K562 (cell line): Measurements from ENCODE around the gene RPL15. TPM values are rescaled to one million over a fixed set of nuclear protein-coding genes. Genes with fewer than 3 reads are reported as not detected.

ENCODE experiments used
- ATAC-seq: fragments of 200-7000 bp; cut with Tn5 transposase; 3 replicates; pipeline ENCODE4 v1.9.1; 2020; ENCODE audit warnings: moderate library complexity
- BruUV-seq: library from RNA; stranded (reverse); fragments of 400-500 nt; replicated peaks from 2 replicates; lab custom pipeline; 2021; lab: Mats Ljungman, UMichigan
- CTCF ChIA-PET: fragments of 300-600 bp; formaldehyde crosslinking; extraction: SDS; loops from one replicate; lab custom pipeline; 2021; ENCODE audit warnings: low intra/inter-chr PET ratio; lab: Yijun Ruan, JAX
- POLR2A ChIA-PET: fragments of 300-600, 350-650 bp; sonication (Branson Sonifier 250); formaldehyde crosslinking; extraction: SDS; loops from one replicate; lab custom pipeline; 2021; ENCODE audit warnings: antibody characterized with exemption, inconsistent platforms; lab: Yijun Ruan, JAX
- DNase-seq, 4 experiments: peaks; one replicate each; pipeline versions ENCODE4 v3.0.0 to v3.0.0-alpha.2; 2011 to 2018; ENCODE audit warnings: low spot score in 3 of 4, mixed read lengths in 3 of 4; ENCODE audit errors: extremely low read depth in 1 of 4
- FAIRE-seq: peaks from 2 replicates; lab custom pipeline; 2011; peaks lifted over from hg19 to GRCh38; lab: Jason Lieb, UNC
- H2AFZ ChIP-seq: 2 replicates; pipeline ENCODE4 v1.6.0; 2011; ENCODE audit warnings: low read depth, low read length, control low read depth, inconsistent platforms
- H3K27ac ChIP-seq: fragments of 200-600 bp; 3 replicates; pipeline ENCODE4 v1.8.0; 2011; ENCODE audit warnings: low read depth, mild to moderate bottlenecking, control low read depth, inconsistent platforms, low read length, moderate library complexity, mixed read lengths; ENCODE audit errors: extremely low read depth
- H3K27me3 ChIP-seq, 2 experiments: fragments of 300-600 bp in 1 of 2; 2 replicates in 1 of 2; 3 replicates in 1 of 2; pipeline versions ENCODE4 v1.6.0 to v1.8.0; 2011; ENCODE audit warnings: inconsistent platforms in 2 of 2, low read length in 2 of 2, mild to moderate bottlenecking in 1 of 2, mixed read lengths in 1 of 2, moderate library complexity in 1 of 2; ENCODE audit not compliant: control insufficient read depth in 2 of 2, insufficient read depth in 2 of 2
- H3K36me3 ChIP-seq: fragments of 300-600 bp; 3 replicates; pipeline ENCODE4 v1.8.0; 2011; ENCODE audit warnings: mild to moderate bottlenecking, low read length, inconsistent platforms; ENCODE audit not compliant: control insufficient read depth, insufficient read depth
- H3K4me1 ChIP-seq, 2 experiments: fragments of 200-600 bp in 1 of 2; replicated peaks in 1 of 2; 2 replicates in 1 of 2; 3 replicates in 1 of 2; pipeline versions ENCODE4 v1.5.1 to v1.8.0; 2011; ENCODE audit warnings: inconsistent platforms in 2 of 2, low read length in 2 of 2, mild to moderate bottlenecking in 1 of 2, mixed read lengths in 1 of 2, moderate library complexity in 1 of 2; ENCODE audit not compliant: control insufficient read depth in 2 of 2, insufficient read depth in 2 of 2
- H3K4me2 ChIP-seq: 2 replicates; pipeline ENCODE4 v1.6.1; 2011; ENCODE audit warnings: low read length, control low read depth, inconsistent platforms, mixed read lengths; ENCODE audit not compliant: insufficient read depth
- H3K4me3 ChIP-seq: fragments of 200-600 bp; sonication (generic), shearing (Covaris generic); 2 replicates; pipeline ENCODE4 v1.5.1; 2016; ENCODE audit warnings: control low read depth, inconsistent platforms
- H3K79me2 ChIP-seq: fragments of 200-600 bp; 3 replicates; pipeline ENCODE4 v1.8.0; 2011; ENCODE audit warnings: low read length, inconsistent platforms; ENCODE audit not compliant: control insufficient read depth, insufficient read depth
- H3K9ac ChIP-seq, 2 experiments: 2 replicates each; pipeline versions ENCODE4 v1.6.0 to v1.6.1; 2011; ENCODE audit warnings: low read depth in 2 of 2, low read length in 2 of 2, control low read depth in 1 of 2, inconsistent platforms in 1 of 2, mild to moderate bottlenecking in 1 of 2, mixed read lengths in 1 of 2; ENCODE audit not compliant: insufficient read depth in 1 of 2
- H3K9me1 ChIP-seq: one replicate; pipeline ENCODE4 v1.6.0; 2011; ENCODE audit warnings: inconsistent platforms, mild to moderate bottlenecking, low read length, moderate library complexity; ENCODE audit not compliant: control insufficient read depth, insufficient read depth
- H3K9me3 ChIP-seq: replicated peaks from 2 replicates; pipeline ENCODE4 v1.5.1; 2011; ENCODE audit warnings: low read depth, low read length, inconsistent platforms; ENCODE audit not compliant: control insufficient read depth, insufficient read depth
- H4K20me1 ChIP-seq: replicated peaks from 2 replicates; pipeline ENCODE4 v1.6.1; 2011; ENCODE audit warnings: low read length, inconsistent platforms, mixed read lengths; ENCODE audit not compliant: control insufficient read depth, insufficient read depth
- AFF1 ChIP-seq, 2 experiments: fragments of 450-650 bp; IDR thresholded peaks; 2 replicates each; pipeline ENCODE4 v1.6.1; 2018; ENCODE audit warnings: mild to moderate bottlenecking in 2 of 2, low read depth in 1 of 2; ENCODE audit not compliant: partially characterized antibody in 2 of 2
- BCLAF1 ChIP-seq, 2 experiments: fragments of 450-650 bp in 1 of 2; IDR thresholded peaks; 2 replicates each; pipeline ENCODE4 v1.6.1; 2011 to 2017; ENCODE audit warnings: low read depth in 2 of 2, antibody characterized with exemption in 1 of 2, borderline replicate concordance in 1 of 2, low read length in 1 of 2, mild to moderate bottlenecking in 1 of 2, mixed read lengths in 1 of 2; ENCODE audit not compliant: control insufficient read depth in 1 of 2
- CHD2 ChIP-seq: IDR thresholded peaks from 2 replicates; pipeline ENCODE4 v1.6.1; 2011; ENCODE audit warnings: low read depth, low read length
- CREBBP ChIP-seq: IDR thresholded peaks from one replicate; pipeline ENCODE4 v1.6.1; 2012; ENCODE audit warnings: low read depth, mild to moderate bottlenecking, control low read depth, inconsistent platforms, low read length
- GATA2 ChIP-seq: sonication (generic); formaldehyde crosslinking; IDR thresholded peaks from 2 replicates; pipeline ENCODE4 v1.4.0; 2020; ENCODE audit warnings: mild to moderate bottlenecking, missing genetic modification reagents
- GTF3C2 ChIP-seq: IDR thresholded peaks from 3 replicates; pipeline ENCODE4 v1.6.1; 2011; ENCODE audit warnings: borderline replicate concordance, mild to moderate bottlenecking, moderate library complexity; ENCODE audit not compliant: insufficient read length; ENCODE audit errors: extremely low read depth
- HDAC6 ChIP-seq: IDR thresholded peaks from 2 replicates; pipeline ENCODE4 v1.6.1; 2012; ENCODE audit warnings: low read depth, mild to moderate bottlenecking, control low read depth, inconsistent platforms, low read length, moderate library complexity
- TCF3 ChIP-seq: sonication (generic); formaldehyde crosslinking; IDR thresholded peaks from 2 replicates; pipeline ENCODE4 v1.4.0; 2020; ENCODE audit warnings: mild to moderate bottlenecking, missing genetic modification reagents
- TRIM28 ChIP-seq: fragments of 450-650 bp; IDR thresholded peaks from 2 replicates; pipeline ENCODE4 v1.6.1; 2017
- ZNF511 ChIP-seq: sonication (generic); formaldehyde crosslinking; IDR thresholded peaks from 2 replicates; pipeline ENCODE4 v1.8.0; 2022; ENCODE audit warnings: mild to moderate bottlenecking, missing genetic modification reagents
- WGBS: fragments of 100-300 bp; shearing (Covaris generic); methylation state at CpG from one replicate; pipeline ENCODE4 v1.1.6; 2016; ENCODE audit warnings: low coverage, mixed read lengths; ENCODE audit not compliant: insufficient coverage; ENCODE audit errors: missing lambda C conversion rate; 5-methylcytosine and 5-hydroxymethylcytosine counted together
- in situ Hi-C: fragments of 300-500 bp; cut with MboI; formaldehyde crosslinking; loops from 4 replicates; pipeline ENCODE4 v1.15.0; 2018; ENCODE audit warnings: inconsistent platforms, mixed read lengths
- intact Hi-C: fragments of 100-400 bp; cut with micrococcal nuclease; formaldehyde crosslinking; loops from 2 replicates; pipeline ENCODE4 v1.14.2; 2022
- polyA plus RNA-seq, 8 experiments: library from polyadenylated mRNA; depleted of rRNA in 4 of 8; stranded (reverse) in 5 of 8; unstranded in 3 of 8; fragments of >200 nt; fragmentation: Nextera tagmentation in 2 of 8; fragmentation: Illumina TruSeq in 1 of 8; extraction: Ambion mirVana in 2 of 8; extraction: Trizol in 1 of 8; gene quantifications; 2 replicates each; pipeline versions ENCODE4 v1.2.1 to v1.2.3, GENCODE V29; 2011 to 2014; ENCODE audit warnings: inconsistent platforms in 1 of 8, missing spikeins in 1 of 8
- total RNA-seq, 7 experiments: library from RNA; depleted of rRNA in 6 of 7; stranded (reverse); fragments of >200 nt in 6 of 7; fragmentation: Illumina TruSeq in 2 of 7; extraction: Trizol in 2 of 7; gene quantifications; 2 replicates each; pipeline versions ENCODE4 v1.2.1 to v1.2.3, GENCODE V29; 2011 to 2021; ENCODE audit warnings: low replicate concordance in 1 of 7

RPL15 gene
- total and polyA plus RNA-seq, 9 of the 15 experiments (the other 6 are each of a cell fraction or from before 2014, with no cell fraction given): 2,393 to 8,850 (median 3,928) TPM

- peaks cover 7% of the 10 kb centered on the region; the same call in 1 of the 2 replicates for H4K20me1 ChIP-seq
- in situ Hi-C loops (no loop called here), intact Hi-C loops (no loop called here)
- ChIA-PET CTCF (no interaction called here), POLR2A (interaction anchor here (0.6 to 1.3 kb wide), 5 partner anchors 8 to 34 kb away, joined by 3 to 5 read pairs (median 3); no protein-coding TSS in a partner anchor)
- H3K36me3 ChIP-seq: peaks cover 27% of the 10 kb centered on the region
- no TSS peak for BruUV-seq
- H3K27ac ChIP-seq: peak overlapping the region; percentile 41; the same call in 1 of the 3 replicates
- FAIRE-seq: peak; percentile 37
- H3K4me2 ChIP-seq: no peak overlapping the region
- peaks cover 16% of the 10 kb centered on the region for H3K79me2 ChIP-seq
- H2AFZ ChIP-seq: peak overlapping the region; percentile 12; the same call in 1 of the 2 replicates
- H3K9me3 ChIP-seq: no peaks in the 10 kb centered on the region
- DNase-seq: peak in 2 of 4 experiments; percentile 54 to 58
- H3K9ac ChIP-seq: no peak overlapping the region
- H3K4me3 ChIP-seq: no peak overlapping the region
- H3K9me1 ChIP-seq: no peaks in the 10 kb centered on the region
- peaks cover 3 to 21% of the 10 kb centered on the region in 2 experiments; a peak in 4 of 5 replicates for H3K4me1 ChIP-seq
- ATAC-seq: peak; percentile 36
- WGBS: 5% methylated on average over 2 of the region's 2 CpGs
- no peaks in the 10 kb centered on the region for H3K27me3 ChIP-seq
- TF ChIP-seq AFF1 (IDR thresholded peaks at IDR 0.05; ENCODE audit: low read depth in 1 of 2, partially characterized antibody in 2 of 2): no peak
- TF ChIP-seq ZNF511 (CRISPR knock-in tag): no peak
- TF ChIP-seq TRIM28: no peak
- TF ChIP-seq GATA2: no peak
- no peak for TF ChIP-seq GTF3C2
- TF ChIP-seq CHD2: no peak
- TF ChIP-seq CREBBP: no peak
- TF ChIP-seq BCLAF1 (IDR thresholded peaks at IDR 0.05; ENCODE audit: borderline replicate concordance in 1 of 2, control insufficient read depth in 1 of 2, low read depth in 2 of 2, low read length in 1 of 2): no peak
- no peak for TF ChIP-seq HDAC6
- peak; percentile 65 for TF ChIP-seq TCF3 (CRISPR knock-in tag)
Observed at GRCh38 chr3:23923786-23924185, 6.9 kb downstream of the RPL15 start.
